ENCODE data around the gene PTH1R. TPM values are rescaled to one million over a fixed set of nuclear protein-coding genes. Genes with fewer than 3 reads are reported as not detected.

Gene PTH1R
- total and polyA plus RNA-seq, 4 donors: 11.2 to 29.7 (median 19.9) TPM

DNA sequence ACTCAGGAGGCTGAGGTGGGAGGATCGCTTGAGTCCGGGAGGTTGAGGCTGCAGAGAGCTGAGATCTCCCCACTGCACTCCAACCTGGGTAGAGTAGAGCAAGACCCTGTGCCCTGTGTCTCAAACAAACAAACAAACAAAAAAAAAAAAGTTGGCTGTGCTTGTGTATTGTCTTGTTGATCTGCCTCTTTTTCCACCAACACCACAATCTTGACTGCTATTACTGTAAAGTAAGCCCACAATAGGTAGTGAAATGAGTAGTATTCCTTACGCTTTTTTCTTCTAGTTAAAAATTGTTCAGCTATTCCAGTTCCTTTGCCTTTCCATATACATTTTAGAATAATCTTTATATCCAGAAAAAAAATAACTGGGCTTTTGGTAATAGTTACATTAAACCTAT is 35.5 kb downstream of the PTH1R start:
- TF ChIP-seq, protein P1, sequence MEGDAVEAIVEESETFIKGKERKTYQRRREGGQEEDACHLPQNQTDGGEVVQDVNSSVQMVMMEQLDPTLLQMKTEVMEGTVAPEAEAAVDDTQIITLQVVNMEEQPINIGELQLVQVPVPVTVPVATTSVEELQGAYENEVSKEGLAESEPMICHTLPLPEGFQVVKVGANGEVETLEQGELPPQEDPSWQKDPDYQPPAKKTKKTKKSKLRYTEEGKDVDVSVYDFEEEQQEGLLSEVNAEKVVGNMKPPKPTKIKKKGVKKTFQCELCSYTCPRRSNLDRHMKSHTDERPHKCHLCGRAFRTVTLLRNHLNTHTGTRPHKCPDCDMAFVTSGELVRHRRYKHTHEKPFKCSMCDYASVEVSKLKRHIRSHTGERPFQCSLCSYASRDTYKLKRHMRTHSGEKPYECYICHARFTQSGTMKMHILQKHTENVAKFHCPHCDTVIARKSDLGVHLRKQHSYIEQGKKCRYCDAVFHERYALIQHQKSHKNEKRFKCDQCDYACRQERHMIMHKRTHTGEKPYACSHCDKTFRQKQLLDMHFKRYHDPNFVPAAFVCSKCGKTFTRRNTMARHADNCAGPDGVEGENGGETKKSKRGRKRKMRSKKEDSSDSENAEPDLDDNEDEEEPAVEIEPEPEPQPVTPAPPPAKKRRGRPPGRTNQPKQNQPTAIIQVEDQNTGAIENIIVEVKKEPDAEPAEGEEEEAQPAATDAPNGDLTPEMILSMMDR (IDR thresholded peaks at IDR 0.05; ENCODE audit: control extremely low read depth, extremely low read depth): no peak
- WGBS, 2 donors: 96 to 99% methylated on average over 3 of the region's 3 CpGs
- Histone ChIP-seq H3K27me3 (ENCODE audit: control insufficient read depth in 3 of 3, insufficient read depth in 3 of 3, low read length in 2 of 3) (no peaks in the 10 kb centered on the region), H3K4me1 (ENCODE audit: control insufficient read depth in 5 of 5, insufficient read depth in 5 of 5, low read length in 5 of 5) (peaks cover 0 to 24% (median 7%) of the 10 kb centered on the region in 5 donors), H3K9ac (ENCODE audit: insufficient read depth in 1 of 2, low read length in 2 of 2) (no peak overlapping the region), H3K4me3 (no peak overlapping the region), H3K36me3 (ENCODE audit: control insufficient read depth in 4 of 4, insufficient read depth in 4 of 4, low read length in 4 of 4) (peaks cover 4 to 8% (median 6%) of the 10 kb centered on the region in 4 donors), H3K27ac (ENCODE audit: low read depth in 1 of 2, low read length in 1 of 2) (no peak overlapping the region), H3K9me3 (ENCODE audit: control insufficient read depth in 4 of 4, insufficient read depth in 3 of 4, low read length in 3 of 4) (peaks cover 0 to 4% (median 2%) of the 10 kb centered on the region in 4 donors)
- ATAC-seq (ENCODE audit: insufficient read depth, low FRiP score): no peak
- no peak for DNase-seq

DNA sequence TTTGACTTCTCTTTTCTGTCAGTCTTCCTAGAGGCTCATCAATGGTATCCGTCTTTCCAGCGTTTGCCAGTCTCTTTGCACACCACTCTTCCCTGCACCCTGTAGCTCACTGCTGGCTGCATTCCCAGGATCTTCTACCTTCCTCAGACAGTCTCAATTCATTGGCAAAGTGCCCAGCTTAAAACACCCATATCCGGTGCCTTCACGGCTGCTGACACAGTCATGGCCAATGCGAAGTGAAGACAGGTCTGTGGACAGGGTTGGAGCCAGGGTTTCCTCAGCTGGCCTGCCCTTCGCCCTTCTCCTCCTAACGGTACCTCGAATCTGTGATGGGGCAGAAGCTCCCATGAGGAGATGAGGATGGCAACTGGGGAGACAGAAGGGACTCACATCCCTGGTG is 36.1 kb downstream of the PTH1R start:
- no peak for ATAC-seq (ENCODE audit: insufficient read depth, low FRiP score)
- peak overlapping the region; percentile 38 to 45 for H3K27ac ChIP-seq (ENCODE audit: low read depth in 1 of 2, low read length in 1 of 2)
- 48 to 58% methylated on average over 8 of the region's 8 CpGs for WGBS, 2 donors

DNA sequence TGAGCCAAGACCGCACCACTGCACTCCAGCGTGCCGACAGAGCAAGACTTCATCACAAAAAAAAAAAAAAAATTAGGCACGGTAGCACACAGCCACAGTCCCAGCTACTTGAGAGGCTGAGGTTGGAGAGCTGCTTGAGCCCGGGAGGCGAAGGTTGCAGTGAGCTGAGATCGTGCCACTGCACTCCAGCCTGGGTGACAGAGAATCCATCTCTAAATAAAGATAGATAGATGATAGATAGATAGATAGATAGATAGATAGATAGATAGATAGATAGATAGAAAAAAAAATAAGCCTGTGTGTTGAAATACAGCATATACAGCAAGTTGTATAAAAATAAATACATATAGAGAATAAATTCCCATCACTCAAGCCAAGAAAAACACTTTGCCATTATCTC is 37.3 kb downstream of the PTH1R start:
- no peak overlapping the region for H3K9ac ChIP-seq (ENCODE audit: insufficient read depth in 1 of 2, low read length in 2 of 2)
- no peak overlapping the region for H3K27ac ChIP-seq (ENCODE audit: low read depth in 1 of 2, low read length in 1 of 2)
- 71 to 84% methylated on average over 7 of the region's 7 CpGs for WGBS, 2 donors
- H3K36me3 ChIP-seq (ENCODE audit: control insufficient read depth in 4 of 4, insufficient read depth in 4 of 4, low read length in 4 of 4): peaks cover 4 to 18% (median 11%) of the 10 kb centered on the region in 4 donors
- H3K4me3 ChIP-seq: no peak overlapping the region
- peaks cover 0 to 5% (median 2%) of the 10 kb centered on the region in 4 donors for H3K9me3 ChIP-seq (ENCODE audit: control insufficient read depth in 4 of 4, insufficient read depth in 3 of 4, low read length in 3 of 4)
- no peaks in the 10 kb centered on the region for H3K27me3 ChIP-seq (ENCODE audit: control insufficient read depth in 3 of 3, insufficient read depth in 3 of 3, low read length in 2 of 3)
- TF ChIP-seq, protein P1 (IDR thresholded peaks at IDR 0.05; ENCODE audit: control extremely low read depth, extremely low read depth): no peak
- no peak for ATAC-seq (ENCODE audit: insufficient read depth, low FRiP score)
- H3K4me1 ChIP-seq (ENCODE audit: control insufficient read depth in 5 of 5, insufficient read depth in 5 of 5, low read length in 5 of 5): peaks cover 0 to 9% (median 4%) of the 10 kb centered on the region in 5 donors
- DNase-seq: no peak

More for the DNA sequence above, 36.1 kb downstream of the PTH1R start:
- Histone ChIP-seq H3K36me3 (ENCODE audit: control insufficient read depth in 4 of 4, insufficient read depth in 4 of 4, low read length in 4 of 4) (peaks cover 4 to 15% (median 8%) of the 10 kb centered on the region in 4 donors), H3K4me3 (no peak overlapping the region), H3K27me3 (ENCODE audit: control insufficient read depth in 3 of 3, insufficient read depth in 3 of 3, low read length in 2 of 3) (no peaks in the 10 kb centered on the region), H3K4me1 (ENCODE audit: control insufficient read depth in 5 of 5, insufficient read depth in 5 of 5, low read length in 5 of 5) (peaks cover 0 to 19% (median 4%) of the 10 kb centered on the region in 5 donors), H3K9ac (ENCODE audit: insufficient read depth in 1 of 2, low read length in 2 of 2) (no peak overlapping the region), H3K9me3 (ENCODE audit: control insufficient read depth in 4 of 4, insufficient read depth in 3 of 4, low read length in 3 of 4) (peaks cover 0 to 5% (median 2%) of the 10 kb centered on the region in 4 donors)
- TF ChIP-seq, protein P1 (IDR thresholded peaks at IDR 0.05; ENCODE audit: control extremely low read depth, extremely low read depth): no peak
- peak in 1 of 3 donors; percentile 50 for DNase-seq
